Measurements from ENCODE around the gene TMEM236.

TMEM236 gene

GRCh38 chr10:17801507-17801906, 49.5 kb downstream of the TMEM236 start:
- no peaks in the 10 kb centered on the region for H3K36me3 ChIP-seq (ENCODE audit: control insufficient read depth, low read length)

GRCh38 chr10:17802350-17802749, 50.3 kb downstream of the TMEM236 start:
- TF ChIP-seq CTCF (IDR thresholded peaks at IDR 0.05; ENCODE audit: low read depth, low read length, poor library complexity, severe bottlenecking) (no peak), EZH2phosphoT487 (IDR thresholded peaks at IDR 0.05; ENCODE audit: borderline replicate concordance, low read length) (no peak)
- Histone ChIP-seq H3K27ac (ENCODE audit: low read depth, low read length) (no peak overlapping the region), H4K20me1 (ENCODE audit: control insufficient read depth, insufficient read depth, low read depth, low read length) (no peaks in the 10 kb centered on the region), H3K4me3 (ENCODE audit: low read length) (no peak overlapping the region), H3K27me3 (ENCODE audit: control insufficient read depth, low read length) (no peaks in the 10 kb centered on the region), H3K79me2 (ENCODE audit: control insufficient read depth, low read length) (no peaks in the 10 kb centered on the region), H3K9me3 (ENCODE audit: control insufficient read depth, insufficient read depth, low read length) (peaks cover 4% of the 10 kb centered on the region; the same call in 1 of the 2 replicates), H3F3A (ENCODE audit: control insufficient read depth, insufficient read depth) (no peaks in the 10 kb centered on the region), H3K4me2 (ENCODE audit: low read length) (no peak overlapping the region), H3K36me3 (ENCODE audit: control insufficient read depth, low read length) (no peaks in the 10 kb centered on the region), H3K9me2 (replicated peaks; ENCODE audit: control insufficient read depth, low read length) (no peaks in the 10 kb centered on the region), H3K4me1 (ENCODE audit: control insufficient read depth, low read length) (peaks cover 16% of the 10 kb centered on the region)

More at GRCh38 chr10:17801507-17801906, 49.5 kb downstream of the TMEM236 start:
- Histone ChIP-seq H3K9me2 (replicated peaks; ENCODE audit: control insufficient read depth, low read length) (no peaks in the 10 kb centered on the region), H3K4me2 (ENCODE audit: low read length) (no peak overlapping the region), H3K9me3 (ENCODE audit: control insufficient read depth, insufficient read depth, low read length) (peaks cover 4% of the 10 kb centered on the region; the same call in 1 of the 2 replicates), H3F3A (ENCODE audit: control insufficient read depth, insufficient read depth) (no peaks in the 10 kb centered on the region), H3K4me1 (ENCODE audit: control insufficient read depth, low read length) (peaks cover 16% of the 10 kb centered on the region), H3K79me2 (ENCODE audit: control insufficient read depth, low read length) (no peaks in the 10 kb centered on the region), H3K27me3 (ENCODE audit: control insufficient read depth, low read length) (no peaks in the 10 kb centered on the region), H4K20me1 (ENCODE audit: control insufficient read depth, insufficient read depth, low read depth, low read length) (no peaks in the 10 kb centered on the region), H3K4me3 (ENCODE audit: low read length) (no peak overlapping the region), H3K27ac (ENCODE audit: low read depth, low read length) (no peak overlapping the region)
- TF ChIP-seq EZH2phosphoT487 (IDR thresholded peaks at IDR 0.05; ENCODE audit: borderline replicate concordance, low read length) (no peak), CTCF (IDR thresholded peaks at IDR 0.05; ENCODE audit: low read depth, low read length, poor library complexity, severe bottlenecking) (no peak)

GRCh38 chr10:17802976-17803375, 51.0 kb downstream of the TMEM236 start:
- TF ChIP-seq CTCF (IDR thresholded peaks at IDR 0.05; ENCODE audit: low read depth, low read length, poor library complexity, severe bottlenecking) (no peak), EZH2phosphoT487 (IDR thresholded peaks at IDR 0.05; ENCODE audit: borderline replicate concordance, low read length) (no peak)

More at GRCh38 chr10:17802976-17803375, 51.0 kb downstream of the TMEM236 start:
- Histone ChIP-seq H3K9me2 (replicated peaks; ENCODE audit: control insufficient read depth, low read length) (no peaks in the 10 kb centered on the region), H4K20me1 (ENCODE audit: control insufficient read depth, insufficient read depth, low read depth, low read length) (no peaks in the 10 kb centered on the region), H3K4me3 (ENCODE audit: low read length) (no peak overlapping the region), H3K27ac (ENCODE audit: low read depth, low read length) (no peak overlapping the region), H3F3A (ENCODE audit: control insufficient read depth, insufficient read depth) (no peaks in the 10 kb centered on the region), H3K79me2 (ENCODE audit: control insufficient read depth, low read length) (no peaks in the 10 kb centered on the region), H3K9me3 (ENCODE audit: control insufficient read depth, insufficient read depth, low read length) (peaks cover 4% of the 10 kb centered on the region; the same call in 1 of the 2 replicates), H3K4me1 (ENCODE audit: control insufficient read depth, low read length) (peaks cover 16% of the 10 kb centered on the region), H3K36me3 (ENCODE audit: control insufficient read depth, low read length) (no peaks in the 10 kb centered on the region), H3K27me3 (ENCODE audit: control insufficient read depth, low read length) (no peaks in the 10 kb centered on the region), H3K4me2 (ENCODE audit: low read length) (no peak overlapping the region)
